Measurements from ENCODE around the gene MED22.
A peak's percentile ranks its signal among the peaks of the same experiment; 100 is the strongest.
"Not testable (repeated sequence)": the region's sequence is repeated elsewhere in the genome, so short reads cannot be mapped to it uniquely, and the experiment has no call there.

The MED22 gene

GRCh38 chr9:133377280-133377679 lies 29.3 kb upstream of the MED22 start:
- not testable (repeated sequence) for DNase-seq

DNA sequence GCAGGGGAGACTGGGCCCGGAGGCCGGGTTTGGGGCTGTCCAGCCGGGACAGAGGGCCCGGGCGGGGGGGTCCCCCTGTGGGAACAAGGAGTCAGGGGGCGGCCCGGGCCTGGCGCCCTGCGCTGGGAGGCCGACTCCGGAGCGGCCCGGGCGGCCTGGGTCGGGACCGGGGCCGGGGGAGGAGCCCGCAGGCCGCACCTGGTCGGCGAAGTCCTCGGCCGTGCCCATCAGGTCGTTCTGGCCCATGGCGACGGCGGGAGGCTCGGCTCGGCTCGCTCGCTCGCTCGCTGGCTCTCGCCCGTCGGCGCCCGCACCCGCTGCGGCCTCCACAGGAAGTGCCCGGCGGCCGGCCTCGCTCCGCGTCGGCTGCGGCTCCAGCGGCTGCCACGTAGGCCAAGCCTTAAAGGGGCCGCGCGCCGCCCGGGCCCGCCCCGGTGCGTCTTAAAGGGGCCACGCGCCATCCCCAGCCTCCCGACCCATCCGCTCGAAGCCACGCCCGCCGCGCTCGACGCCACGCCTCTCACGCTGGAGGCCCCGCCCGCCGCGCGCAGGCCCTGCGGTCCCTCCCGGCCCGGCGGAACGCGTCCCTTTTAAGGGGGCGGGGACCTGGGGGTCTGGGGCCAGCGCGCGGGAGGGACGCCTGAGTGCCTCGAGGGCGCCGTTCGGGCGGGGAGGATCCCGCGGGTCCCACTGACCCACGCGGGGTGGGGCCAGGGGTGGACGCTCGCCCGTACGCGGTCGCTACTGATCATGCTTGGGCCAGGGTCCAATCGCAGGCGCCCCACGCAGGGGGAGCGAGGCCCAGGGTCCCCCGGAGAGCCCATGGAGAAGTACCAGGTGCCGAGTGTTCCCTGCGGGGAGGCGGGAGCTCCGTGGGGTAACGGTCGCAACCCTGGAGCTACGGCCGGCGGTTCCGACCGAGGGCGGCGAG lies 28.1 kb upstream of the MED22 start, which contains the start of the genes STKLD1 and SURF4:
Gene STKLD1 (plus strand): TSS at position 643 of the 931 bp plus-strand sequence. CDS start 108 bp downstream, at position 751.
Gene SURF4 (minus strand): TSS at position 337 of the 931 bp plus-strand sequence. CDS start 91 bp downstream, at position 246.
- DNase-seq = peak; percentile 32 to 98 (median 88)

DNA sequence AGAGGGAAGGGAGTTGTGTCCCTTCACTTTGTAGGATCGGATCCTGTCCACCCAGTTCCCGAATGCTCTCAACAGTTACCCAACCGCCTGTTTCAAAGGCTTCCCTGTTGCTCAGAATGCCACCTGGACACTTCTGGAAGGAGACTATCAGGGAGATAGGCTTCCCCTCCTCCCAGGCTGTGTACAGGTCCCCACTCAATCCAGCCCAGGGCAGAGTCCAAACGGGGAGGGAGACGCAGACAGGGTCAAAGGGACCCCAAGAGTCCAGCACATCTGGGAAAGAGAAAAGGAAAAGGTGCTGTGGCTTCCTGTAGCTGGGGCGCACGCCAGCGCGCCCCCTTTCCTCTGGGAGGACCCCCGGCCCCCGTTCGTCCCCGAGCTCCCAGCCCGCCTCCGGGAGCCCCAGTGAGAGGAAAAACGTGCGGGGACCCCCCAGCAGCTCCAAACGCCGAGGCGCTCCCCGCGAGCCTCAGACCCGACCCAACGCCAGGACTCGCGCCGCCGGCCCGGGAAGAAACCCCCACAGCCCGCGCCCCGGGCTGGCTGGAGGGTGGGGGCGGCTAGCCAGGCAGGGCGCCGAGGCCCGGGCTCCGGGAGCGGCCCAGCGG lies 27.3 kb upstream of the MED22 start:
- no peak for DNase-seq

GRCh38 chr9:133374612-133375115 lies 26.7 kb upstream of the MED22 start:
- DNase-seq = no peak

DNA sequence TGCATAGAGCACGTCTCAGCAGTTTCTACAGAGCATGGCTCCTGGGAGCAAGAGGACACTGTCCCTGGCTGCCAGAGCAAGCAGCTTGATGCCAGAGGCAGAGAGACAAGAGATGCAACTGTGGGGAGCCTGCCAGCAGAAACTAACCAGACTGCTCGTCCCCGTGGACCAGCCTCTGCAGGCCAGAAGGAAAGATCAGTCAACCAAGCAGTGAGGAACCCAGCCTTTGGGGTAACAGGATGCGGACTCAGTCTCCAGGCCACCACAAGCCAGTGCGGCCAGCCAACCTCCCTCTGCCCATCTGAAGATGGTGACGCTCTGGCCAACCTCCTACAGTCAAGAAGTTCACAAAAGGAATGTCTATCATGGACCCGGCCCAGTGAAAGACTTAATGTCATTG lies 24.2 kb upstream of the MED22 start:
- DNase-seq = no peak

DNA sequence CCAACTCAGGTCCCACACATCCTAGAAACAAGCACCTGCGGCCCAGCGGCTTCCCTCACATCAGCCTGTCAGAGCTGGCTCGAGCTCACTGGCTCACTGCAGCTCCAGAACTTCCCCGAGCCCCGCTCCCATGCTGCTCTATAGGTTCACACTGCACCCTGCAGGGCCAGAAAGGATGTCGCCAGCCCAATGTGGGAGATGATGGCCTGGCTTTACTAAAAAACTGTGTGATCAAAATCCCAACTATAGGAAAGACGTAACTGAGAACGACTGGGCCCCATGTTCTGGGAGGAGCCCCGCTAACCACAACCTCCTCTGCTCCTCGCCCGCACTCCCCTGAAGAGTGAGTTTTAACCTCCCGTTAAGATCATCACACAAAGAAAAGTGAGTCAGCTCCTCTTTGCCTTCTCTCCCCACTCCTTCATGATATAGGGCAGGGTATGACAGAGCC lies 23.4 kb upstream of the MED22 start:
- no peak for DNase-seq

DNA sequence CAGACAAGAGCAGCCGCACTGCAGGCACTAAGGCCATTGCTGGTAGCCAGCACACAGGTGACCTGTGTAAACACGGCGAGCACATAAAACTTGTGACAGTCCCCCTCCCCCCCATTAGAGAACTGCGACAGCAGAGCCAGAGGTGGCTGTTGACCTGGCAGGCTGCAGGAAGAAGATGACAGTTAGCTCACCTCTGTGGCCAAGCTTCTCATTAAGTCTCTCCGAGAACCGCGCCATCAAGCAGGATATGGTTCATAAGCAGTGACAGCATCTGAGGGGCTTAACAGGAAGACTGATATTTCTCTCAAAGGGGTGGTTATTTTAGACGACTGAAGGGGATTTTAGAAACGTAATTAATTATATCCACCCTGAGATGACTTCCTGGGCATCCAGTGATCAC lies 22.8 kb upstream of the MED22 start:
- no peak for DNase-seq

GRCh38 chr9:133369933-133370332 lies 22.0 kb upstream of the MED22 start:
- DNase-seq = no peak

- DNase-seq = no peak
Observed at GRCh38 chr9:133369422-133369821, 21.5 kb upstream of the MED22 start.

- DNase-seq = no peak
Observed at GRCh38 chr9:133368249-133368881, 20.4 kb upstream of the MED22 start.

DNA sequence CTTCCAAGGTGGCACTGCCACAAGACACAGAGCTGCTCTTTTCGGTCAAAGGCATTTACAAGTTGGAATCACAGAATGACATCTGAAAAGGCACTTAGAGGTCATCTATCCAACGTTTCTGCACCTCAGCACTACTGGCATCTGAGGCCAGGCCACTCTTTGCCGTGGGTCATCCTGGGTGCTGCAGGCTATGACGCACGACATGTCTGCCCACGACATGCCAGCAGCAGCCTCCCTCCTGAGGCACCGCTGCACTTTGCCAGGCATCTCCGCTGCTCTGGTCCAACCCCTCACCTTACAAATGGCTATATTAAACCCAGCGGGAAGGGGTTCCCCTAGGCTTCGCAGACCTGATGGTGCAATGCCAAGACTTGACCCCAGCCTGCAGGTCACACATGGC lies 19.8 kb upstream of the MED22 start:
- no peak for DNase-seq

DNA sequence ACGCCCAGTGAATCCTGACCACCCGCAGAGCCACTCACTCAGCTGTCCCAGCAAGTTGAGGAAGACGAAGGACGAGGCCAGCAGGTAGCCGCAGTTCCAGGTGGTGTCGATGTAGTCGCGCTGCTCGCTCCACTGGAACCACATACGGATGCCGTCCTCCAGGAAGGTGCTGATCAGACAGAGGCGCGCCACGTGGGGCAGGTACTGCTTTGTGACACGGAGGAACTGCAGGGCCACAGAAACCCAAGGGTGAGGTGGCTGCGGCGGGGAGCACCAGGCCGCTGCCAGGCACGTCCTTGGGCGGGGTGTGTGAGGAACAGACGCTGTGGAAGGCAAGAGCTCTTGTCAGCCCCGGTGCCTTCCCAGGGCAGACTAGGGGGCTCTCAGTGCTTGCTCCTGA lies 19.3 kb upstream of the MED22 start:
- DNase-seq = no peak

GRCh38 chr9:133366435-133366834 lies 18.5 kb upstream of the MED22 start:
- no peak for DNase-seq

DNA sequence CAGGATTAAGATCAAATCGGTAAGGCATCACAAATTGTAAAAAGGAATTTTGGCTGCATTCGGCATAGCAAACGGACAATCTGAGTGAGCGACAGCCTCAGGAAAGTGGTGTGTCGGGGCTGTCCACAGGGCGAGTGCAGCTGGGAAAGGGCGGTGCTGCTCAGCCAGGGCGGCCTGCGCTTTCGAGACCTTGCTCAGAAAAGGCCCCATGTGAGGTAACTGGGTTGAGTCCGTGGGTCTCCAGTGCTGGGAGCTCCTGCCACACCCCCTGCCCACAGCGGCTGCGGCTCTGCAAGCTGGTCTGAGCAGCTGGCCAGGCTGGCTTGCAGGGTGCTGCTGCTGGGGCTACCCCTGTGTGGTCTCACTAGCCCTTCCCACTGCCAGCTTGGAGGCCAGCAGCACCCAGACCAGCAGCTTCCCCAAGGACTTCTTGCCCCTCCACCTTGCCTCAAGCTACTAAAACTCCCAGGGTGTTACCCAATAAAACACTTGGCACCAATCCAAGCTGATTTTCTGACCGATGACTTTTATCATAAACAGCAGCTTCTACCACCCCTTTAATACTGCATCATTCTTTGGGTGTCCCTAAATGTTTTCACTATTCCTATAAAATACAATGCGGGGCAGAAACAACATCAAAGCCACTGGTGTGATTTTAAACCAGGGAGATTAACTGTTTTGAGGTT lies 14.6 kb upstream of the MED22 start:
- no peak for DNase-seq

DNA sequence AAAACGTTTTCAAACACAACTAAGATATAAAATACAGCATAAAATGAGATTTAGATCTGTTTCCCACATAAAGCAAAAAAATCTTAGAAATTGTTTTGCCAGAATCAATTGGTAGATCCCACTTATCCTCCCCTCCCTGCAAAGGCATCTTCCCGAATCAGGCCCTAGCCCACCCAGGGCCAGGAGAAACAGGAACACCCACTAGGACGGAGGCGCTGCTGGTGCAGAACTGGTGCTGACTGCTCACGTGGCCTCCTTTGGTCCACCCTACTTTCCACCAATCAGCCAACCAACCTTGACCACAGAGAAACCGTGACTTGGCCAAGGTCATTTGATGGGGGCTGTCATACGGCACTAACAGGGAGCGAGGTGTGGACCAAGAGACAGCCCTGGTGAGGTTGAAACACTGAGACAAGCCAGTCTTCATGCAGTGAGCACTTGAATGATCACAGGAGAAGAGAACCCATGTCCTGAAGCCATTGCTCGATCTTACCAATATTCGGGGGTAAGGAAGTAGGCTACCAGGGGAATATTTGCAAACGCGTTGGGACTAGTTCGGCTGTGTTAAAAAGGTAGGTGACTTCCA lies 13.7 kb upstream of the MED22 start:
- DNase-seq = no peak

- DNase-seq = no peak
Observed at GRCh38 chr9:133360400-133361393, 12.8 kb upstream of the MED22 start.

GRCh38 chr9:133359399-133360175 lies 11.7 kb upstream of the MED22 start:
- peak in 5 of 56 donors; percentile 14 to 39 (median 28) for DNase-seq

DNA sequence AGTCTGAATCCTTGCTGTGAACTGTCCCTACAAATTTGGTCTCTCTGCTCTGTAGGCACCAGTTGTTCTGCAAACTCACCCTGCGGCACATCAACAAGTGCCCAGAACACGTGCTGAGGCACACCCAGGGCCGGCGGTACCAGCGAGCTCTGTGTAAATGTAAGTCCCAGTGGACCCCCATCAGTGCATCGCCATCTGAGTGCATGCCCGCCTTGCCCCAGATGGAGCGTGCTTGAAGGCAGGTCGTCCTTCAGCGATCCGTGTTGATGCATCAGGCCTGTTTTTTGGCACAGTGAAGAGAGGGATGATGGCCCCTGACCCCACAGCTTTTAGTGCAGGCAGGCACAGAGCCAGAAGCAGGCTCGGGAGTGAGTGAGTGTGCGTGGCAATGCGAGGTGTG lies 9.7 kb upstream of the MED22 start:
- DNase-seq = no peak

All from amygdala (tissue), 56 donors.